ENCODE results near the gene PDRG1. TPM values are rescaled to one million over a fixed set of nuclear protein-coding genes. Genes with fewer than 3 reads are reported as not detected.

Gene PDRG1
- total and polyA plus RNA-seq, 9 donors: 6.4 to 14.1 (median 9.7) TPM

GRCh38 chr20:31969991-31970390 is 18.1 kb upstream of the PDRG1 start:
- H3K36me3 ChIP-seq: no peaks in the 10 kb centered on the region
- TF ChIP-seq CTCF (IDR thresholded peaks at IDR 0.05) (no peak), POLR2A (IDR thresholded peaks at IDR 0.05) (no peak), EP300 (IDR thresholded peaks at IDR 0.05) (no peak)
- H3K4me3 ChIP-seq: no peak overlapping the region
- no peaks in the 10 kb centered on the region for H3K27me3 ChIP-seq
- H3K9me3 ChIP-seq: no peaks in the 10 kb centered on the region
- no peak for DNase-seq
- no peaks in the 10 kb centered on the region for H3K4me1 ChIP-seq (ENCODE audit: insufficient read depth)
- WGBS, 3 donors: 64 to 73% (median 68%) methylated on average over 5 of the region's 5 CpGs
- intact Hi-C loops (cut with DNase I): no loop called here
- no peak overlapping the region for H3K27ac ChIP-seq

GRCh38 chr20:31968291-31969126 is 16.7 kb upstream of the PDRG1 start:
- Histone ChIP-seq H3K36me3 (no peaks in the 10 kb centered on the region), H3K4me1 (ENCODE audit: insufficient read depth) (no peaks in the 10 kb centered on the region), H3K27me3 (no peaks in the 10 kb centered on the region), H3K27ac (no peak overlapping the region), H3K9me3 (no peaks in the 10 kb centered on the region), H3K4me3 (no peak overlapping the region)
- 1 to 2% (median 2%) methylated on average over 43 to 57 of the region's 57 CpGs for WGBS, 3 donors
- no peak for TF ChIP-seq EP300 (IDR thresholded peaks at IDR 0.05)
- TF ChIP-seq CTCF (IDR thresholded peaks at IDR 0.05): no peak
- TF ChIP-seq POLR2A (IDR thresholded peaks at IDR 0.05): no peak
- DNase-seq: peak; percentile 54 to 88 (median 76)
- intact Hi-C loops (cut with DNase I): no loop called here

- no peak for DNase-seq
- intact Hi-C loops (cut with DNase I): no loop called here
- no peaks in the 10 kb centered on the region for H3K27me3 ChIP-seq
Observed at GRCh38 chr20:31967830-31968249, 16.0 kb upstream of the PDRG1 start, which contains the start of gene XKR7. Gene XKR7 (plus strand): TSS chr20:31968151. CDS start chr20:31968176, 25 bp downstream.

GRCh38 chr20:31966991-31967655 is 15.3 kb upstream of the PDRG1 start:
- H3K27ac ChIP-seq: no peak overlapping the region
- no peak overlapping the region for H3K4me3 ChIP-seq
- intact Hi-C loops (cut with DNase I): no loop called here
- H3K9me3 ChIP-seq: no peaks in the 10 kb centered on the region
- no peaks in the 10 kb centered on the region for H3K4me1 ChIP-seq (ENCODE audit: insufficient read depth)
- H3K36me3 ChIP-seq: no peaks in the 10 kb centered on the region
- no peak for DNase-seq
- TF ChIP-seq EP300 (IDR thresholded peaks at IDR 0.05) (no peak), CTCF (IDR thresholded peaks at IDR 0.05) (no peak), POLR2A (IDR thresholded peaks at IDR 0.05) (no peak)
- H3K27me3 ChIP-seq: no peaks in the 10 kb centered on the region
- WGBS, 3 donors: 8% methylated on average over 5 of the region's 5 CpGs

More at GRCh38 chr20:31967830-31968249, 16.0 kb upstream of the PDRG1 start, which contains the start of gene XKR7:
- H3K36me3 ChIP-seq: no peaks in the 10 kb centered on the region
- H3K4me3 ChIP-seq: no peak within 1 kb of the TSS
- H3K4me1 ChIP-seq (ENCODE audit: insufficient read depth): no peaks in the 10 kb centered on the region
- no peak within 1 kb of the TSS for H3K27ac ChIP-seq
- H3K9me3 ChIP-seq: no peaks in the 10 kb centered on the region
- WGBS, 3 donors: 0 to 2% (median 1%) methylated on average over 29 to 38 of the region's 38 CpGs
- TF ChIP-seq POLR2A (IDR thresholded peaks at IDR 0.05) (no peak), EP300 (IDR thresholded peaks at IDR 0.05) (no peak), CTCF (IDR thresholded peaks at IDR 0.05) (no peak)

All from ovary (tissue), 9 donors.